ENCODE measurements around the gene METTL14.

Gene METTL14

DNA sequence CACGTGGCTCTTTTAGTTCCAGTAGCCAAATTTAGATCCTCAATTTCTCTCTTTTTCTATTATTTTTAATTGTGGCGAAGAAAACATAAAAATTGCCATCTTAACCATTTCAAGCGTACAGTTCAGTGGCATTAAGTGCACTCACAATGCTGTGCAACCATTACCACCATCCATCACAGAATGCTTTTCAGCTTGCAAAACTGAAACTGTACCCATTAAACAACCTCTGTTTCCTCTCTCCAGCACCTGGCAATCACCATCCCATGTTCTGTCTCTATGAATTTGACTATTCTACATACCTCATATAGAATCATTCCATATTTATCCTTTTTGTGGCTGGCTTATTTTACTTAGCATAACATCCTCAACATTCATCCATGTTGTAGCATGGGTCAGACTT, 74.9 kb downstream of the METTL14 start:
- DNase-seq = no peak

DNA sequence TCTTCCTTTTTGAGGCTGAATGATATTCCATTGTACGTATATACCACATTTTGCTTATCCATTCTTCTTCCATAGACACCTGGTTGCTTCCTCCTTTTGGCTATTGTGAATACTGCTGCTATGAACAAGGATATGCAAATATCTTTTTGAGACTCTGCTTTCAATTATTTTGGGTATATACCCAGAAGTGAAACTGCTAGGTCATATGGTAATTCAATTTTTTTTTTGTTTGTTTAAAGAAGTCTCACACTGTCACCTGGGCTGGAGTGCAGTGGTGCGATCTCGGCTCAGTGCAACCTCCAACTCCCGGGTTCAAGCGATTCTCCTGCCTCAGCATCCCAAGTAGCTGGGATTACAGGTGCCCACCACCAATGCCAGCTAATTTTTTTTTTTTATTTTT, 75.3 kb downstream of the METTL14 start:
- DNase-seq = no peak

DNA sequence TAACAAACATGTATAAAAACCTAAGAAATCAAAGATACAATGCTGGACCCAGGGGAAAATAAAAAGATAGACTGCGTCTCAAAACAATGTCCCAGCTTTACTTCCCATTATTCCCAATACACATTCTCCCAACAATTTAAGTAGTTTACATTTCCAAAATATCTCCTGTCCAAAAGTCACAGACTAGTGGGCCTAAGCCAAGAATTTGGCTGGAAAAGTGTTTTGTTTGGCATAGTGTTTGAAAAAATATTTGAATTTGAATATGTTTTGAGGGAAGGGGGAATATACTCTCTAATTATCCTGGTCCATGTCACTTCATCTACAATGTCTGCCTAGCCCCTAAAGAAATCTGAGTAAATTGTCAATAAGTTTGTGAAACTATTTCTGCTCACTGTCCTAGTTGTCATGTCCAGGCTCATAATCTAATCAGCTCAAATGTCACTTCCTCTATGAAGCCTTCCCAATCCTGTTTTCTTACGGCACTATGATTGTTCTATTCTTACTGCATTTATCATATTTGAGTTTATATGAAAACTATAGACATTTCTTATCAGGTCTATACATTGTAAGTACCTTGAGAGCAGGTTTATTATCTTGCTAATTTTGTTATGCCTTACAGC, 76.3 kb downstream of the METTL14 start:
- no peak for DNase-seq

DNA sequence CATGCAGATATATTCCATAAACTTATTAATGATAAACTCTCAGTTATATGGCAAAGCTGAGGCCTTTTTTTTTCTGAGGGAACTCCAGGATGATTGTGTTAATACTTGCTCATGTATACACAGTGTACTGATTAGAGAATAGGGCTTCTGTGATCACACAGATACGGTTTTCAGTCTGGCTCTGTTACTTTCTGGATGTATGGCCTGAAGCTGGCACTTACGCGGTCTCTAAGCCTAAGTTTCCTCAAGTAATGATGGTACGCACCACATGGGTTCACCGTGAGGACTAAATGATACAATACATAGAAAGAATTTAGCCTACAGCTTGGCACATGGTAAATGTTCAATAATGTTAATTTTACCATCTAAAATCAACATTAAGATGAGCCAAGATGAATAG, 77.0 kb downstream of the METTL14 start:
- no peak for DNase-seq

DNA sequence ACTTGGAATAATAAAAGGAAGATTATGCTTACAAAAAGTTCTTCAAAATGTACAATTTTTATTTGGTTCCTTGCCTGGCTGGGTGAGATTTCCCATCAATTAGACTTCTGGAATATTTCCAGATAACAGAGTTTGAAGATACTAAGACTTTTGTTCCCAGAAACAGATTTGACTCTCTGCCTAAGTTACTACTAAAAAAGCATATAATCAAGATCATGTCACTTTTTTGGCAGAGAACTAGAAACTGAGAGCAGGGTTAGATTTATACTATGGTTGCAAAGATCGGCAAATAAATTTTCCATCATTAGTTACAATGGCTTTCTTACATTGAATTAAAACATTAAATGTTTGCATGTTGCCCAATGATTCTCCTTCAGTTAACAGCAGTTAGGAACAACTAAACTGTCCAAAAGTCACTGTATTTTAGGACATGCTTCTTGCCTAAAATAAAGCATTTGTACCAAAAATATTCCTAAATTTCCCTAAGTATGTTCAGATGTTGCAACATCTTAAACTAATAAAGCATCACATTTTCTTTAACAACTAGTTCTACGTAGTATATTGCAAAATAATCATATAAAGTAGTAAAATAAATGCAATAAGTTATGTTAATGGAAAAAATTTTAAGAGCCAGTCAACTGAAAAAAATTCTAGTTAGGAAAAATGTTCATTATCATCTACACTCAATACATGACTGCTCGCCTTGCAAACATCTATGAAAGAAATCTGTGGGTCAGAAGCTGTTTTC, 77.7 kb downstream of the METTL14 start:
- DNase-seq = no peak

Measured in hematopoietic multipotent progenitor cell treated with erythropoietin and hydrocortisone succinate and interleukin-3 and kit ligand, for 4 days (in vitro differentiated cells).